ENCODE measurements around the gene CFAP157.

The CFAP157 gene

DNA sequence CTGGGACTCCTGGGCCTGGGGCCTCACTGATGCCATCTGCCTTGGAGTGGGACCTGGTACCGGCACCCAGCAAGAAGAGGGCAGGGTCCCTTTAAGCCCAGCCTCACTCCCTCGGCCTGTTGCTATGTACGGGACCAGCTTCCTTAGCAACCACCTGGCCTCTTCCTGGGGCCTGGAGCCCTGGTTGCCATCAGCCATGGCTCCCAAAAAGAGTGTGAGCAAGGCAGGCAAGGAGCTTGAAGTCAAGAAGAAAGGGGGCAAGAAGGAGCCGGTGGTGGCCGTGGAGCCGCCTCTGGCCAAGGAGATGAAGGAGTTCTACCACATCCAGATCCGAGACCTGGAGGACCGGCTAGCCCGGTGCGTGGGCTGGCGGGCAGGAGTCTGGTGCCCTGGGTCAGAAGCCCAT is at the start of gene CFAP157:
TSS of gene CFAP157 (plus strand) at position 153 of the 406 bp plus-strand sequence. CDS start at position 197, 44 bp downstream.
- no peak for DNase-seq (ENCODE audit: low read depth)

- DNase-seq (ENCODE audit: low read depth), result no peak
These were observed 48.4 kb upstream of the CFAP157 start for GRCh38 chr9:127658428-127658827.

- DNase-seq (ENCODE audit: low read depth), result no peak
These were observed 45.7 kb upstream of the CFAP157 start for GRCh38 chr9:127660886-127661741.

DNA sequence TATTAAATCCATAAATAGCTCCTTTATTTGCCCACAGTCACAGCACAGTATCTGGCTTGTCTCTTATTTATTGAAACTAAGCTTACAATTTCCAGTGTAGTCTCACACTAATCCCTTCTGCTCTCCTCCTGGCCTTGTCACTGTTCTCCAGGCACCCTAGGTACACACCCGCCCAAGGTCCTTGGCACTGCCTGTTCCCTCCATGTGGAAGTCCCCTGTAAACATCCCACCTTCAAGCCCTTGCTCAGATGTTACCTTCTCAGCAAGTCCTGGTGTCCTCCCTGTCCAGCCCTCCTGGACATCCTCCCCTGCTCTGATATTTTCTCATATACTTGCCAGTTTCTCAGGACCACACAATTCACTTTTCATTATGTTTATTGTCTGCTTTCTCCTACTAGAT is 44.2 kb upstream of the CFAP157 start:
- DNase-seq (ENCODE audit: low read depth), result no peak

DNA sequence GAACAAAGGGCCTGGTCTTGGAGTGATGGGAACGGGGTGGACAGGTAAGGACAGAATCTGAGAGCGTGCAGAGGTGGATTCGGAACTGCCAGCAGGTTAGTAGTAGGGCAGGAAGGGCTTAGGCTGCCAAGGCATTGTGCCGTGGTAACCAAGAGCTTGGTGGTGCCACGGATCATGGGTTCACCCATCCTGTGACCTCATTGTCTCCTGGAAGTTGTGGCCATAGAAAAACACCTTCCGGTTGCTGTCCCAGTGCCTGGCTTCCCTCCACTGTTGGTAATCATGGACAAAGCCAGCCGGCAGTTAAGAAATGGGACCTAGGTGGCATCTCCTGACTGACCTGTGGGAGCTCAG is 42.5 kb upstream of the CFAP157 start:
- DNase-seq (ENCODE audit: low read depth), result no peak

DNA sequence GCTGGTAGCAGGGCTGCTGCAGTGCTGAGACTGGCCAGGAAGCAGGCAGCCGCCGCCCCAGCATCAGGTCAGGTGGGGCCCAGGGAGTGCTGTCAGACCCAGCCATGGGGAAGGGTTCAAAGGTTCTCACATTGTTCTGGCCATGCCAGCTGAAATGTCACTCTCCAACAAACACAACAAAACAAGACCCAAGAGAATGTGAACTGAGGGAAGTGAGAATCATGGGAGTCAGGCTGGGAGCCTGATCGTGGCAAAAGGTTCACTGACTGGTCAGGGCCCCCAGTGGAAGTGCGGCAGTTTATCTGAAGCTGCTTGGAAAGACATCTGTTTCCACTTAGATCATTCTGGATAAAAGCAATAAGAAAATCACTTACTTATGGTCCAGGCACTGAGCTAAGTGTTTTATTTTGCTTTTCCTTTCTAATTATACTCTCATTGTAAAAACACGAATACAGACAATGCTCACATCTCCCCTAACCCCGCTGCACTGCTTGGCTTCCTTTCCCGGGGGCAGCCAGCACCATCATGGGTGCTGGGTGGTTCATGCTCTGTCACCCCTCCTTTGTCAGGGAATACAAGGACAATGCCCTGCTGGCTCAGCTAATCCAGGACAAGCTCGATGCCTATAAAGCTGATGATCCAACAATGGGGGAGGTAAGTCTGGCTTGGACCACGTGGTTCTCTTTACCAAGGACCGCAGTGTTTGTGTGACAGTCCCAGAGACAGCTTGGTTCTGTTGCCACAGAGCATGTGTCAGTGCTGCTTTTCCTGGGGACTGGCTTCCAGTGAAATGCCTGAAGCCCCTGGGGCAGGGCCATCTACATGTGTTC is 41.9 kb upstream of the CFAP157 start:
- no peak for DNase-seq (ENCODE audit: low read depth)

DNA sequence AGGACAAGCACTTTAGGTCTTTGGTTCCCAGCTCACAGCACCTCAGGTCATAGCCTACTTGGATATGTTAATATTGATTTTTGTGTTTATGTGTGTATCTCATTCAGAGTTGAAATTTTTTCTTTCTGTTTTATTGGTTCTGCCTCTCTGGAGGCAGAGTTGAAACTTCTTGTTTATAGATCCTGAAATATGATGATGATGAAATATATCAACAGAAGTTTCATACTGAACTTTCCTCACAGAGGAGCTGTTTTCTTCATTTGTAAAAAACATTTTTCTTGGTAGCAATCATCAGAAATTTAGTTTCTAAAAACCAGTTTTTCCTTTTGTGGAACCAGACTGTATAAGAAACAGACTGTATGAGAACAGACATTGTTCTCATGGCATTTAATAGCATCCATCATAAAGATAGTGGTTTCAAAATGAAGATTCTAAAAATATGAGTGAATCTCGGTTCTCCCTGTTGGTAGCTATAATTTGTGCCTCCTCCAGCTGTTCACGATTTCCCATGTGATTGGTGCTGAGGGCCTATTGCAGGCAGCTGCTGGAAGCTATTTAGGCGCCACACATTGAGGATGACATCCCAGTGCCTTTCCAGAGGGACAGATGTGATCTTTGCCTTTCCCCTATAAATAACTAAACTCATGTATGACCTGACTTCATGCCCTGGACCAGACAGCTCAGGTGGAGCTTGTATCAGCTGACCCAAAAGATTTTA is 39.5 kb upstream of the CFAP157 start:
- no peak for DNase-seq (ENCODE audit: low read depth)

GRCh38 chr9:127667906-127668305 is 38.9 kb upstream of the CFAP157 start:
- no peak for DNase-seq (ENCODE audit: low read depth)

DNA sequence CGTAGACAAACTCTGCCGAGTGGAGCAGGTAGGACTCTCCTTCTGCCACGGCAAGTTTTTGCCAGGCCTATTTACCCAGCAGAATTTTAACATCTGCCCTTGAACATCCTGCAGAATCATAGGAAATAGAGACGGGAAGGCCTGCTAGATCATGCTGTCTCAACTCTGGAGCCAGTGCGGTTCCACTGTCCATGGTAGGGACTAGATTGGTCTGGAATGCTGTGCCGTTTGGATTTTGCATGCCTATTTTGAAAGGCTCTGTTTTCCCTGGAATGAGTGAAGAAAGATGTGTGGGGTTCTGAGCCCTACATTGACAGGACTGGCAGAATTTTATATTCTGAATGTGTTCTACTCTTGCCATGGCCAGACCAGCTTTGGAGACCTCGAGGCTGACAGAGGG is 33.6 kb upstream of the CFAP157 start:
- DNase-seq (ENCODE audit: low read depth), result no peak

- DNase-seq (ENCODE audit: low read depth), result no peak
These were observed 30.1 kb upstream of the CFAP157 start for GRCh38 chr9:127676638-127677037.

DNA sequence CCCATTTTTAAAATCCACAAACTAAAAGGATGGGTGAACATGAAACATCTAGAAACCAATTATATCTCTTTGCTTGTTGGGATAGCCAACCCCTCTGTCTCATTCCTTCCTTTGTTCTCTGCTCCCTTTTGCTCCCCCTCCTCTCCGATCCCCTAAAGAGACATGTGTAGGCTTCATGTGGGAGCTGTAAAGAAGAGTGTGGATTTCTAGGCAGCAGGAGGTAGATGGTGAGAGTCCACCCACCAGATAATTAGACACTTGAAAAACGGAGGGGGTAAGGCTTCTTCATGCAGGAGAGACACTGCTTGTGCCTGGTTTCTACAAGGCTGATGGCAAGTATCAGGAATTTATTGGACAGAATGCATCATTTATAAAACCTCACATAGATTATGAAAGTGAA is 27.3 kb upstream of the CFAP157 start:
- no peak for DNase-seq (ENCODE audit: low read depth)

DNA sequence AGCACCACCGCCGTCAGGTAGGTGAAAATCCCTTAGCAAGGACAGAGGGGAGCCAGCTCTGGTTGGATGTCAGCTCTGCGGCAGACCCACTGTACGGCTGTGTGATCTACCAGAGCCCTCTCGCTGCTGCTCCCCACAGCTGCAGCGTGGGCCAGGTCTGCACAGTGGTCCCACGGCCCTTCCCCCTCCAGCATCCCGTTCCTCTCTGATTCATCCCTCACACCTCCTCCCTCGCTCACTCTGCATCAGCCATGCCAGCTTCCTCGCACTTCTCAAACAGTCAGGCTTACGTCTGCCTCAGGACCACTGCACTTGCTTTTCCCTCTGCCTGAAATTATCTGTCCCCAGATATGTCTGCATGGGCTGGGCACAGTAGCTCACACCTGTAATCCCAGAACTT is 26.6 kb upstream of the CFAP157 start:
- no peak for DNase-seq (ENCODE audit: low read depth)

DNA sequence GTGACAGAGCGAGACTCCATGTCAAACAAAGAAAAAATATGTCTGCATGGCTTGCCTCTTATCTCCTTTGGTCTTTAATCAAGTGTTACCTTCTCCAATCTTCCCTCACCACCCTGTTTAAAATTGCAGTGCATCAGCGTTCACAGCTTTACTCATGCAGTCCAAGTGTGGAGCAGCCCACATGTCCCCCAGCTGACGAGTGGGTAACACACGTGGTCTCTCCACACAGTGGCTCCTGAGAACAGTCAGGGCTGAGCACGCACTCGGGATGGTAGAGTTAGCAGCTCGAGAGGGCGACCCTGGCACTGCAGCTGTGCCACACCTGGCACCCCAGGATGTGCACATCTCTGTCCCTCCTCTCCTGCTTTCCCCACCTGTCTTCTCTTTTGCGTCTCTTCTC is 25.9 kb upstream of the CFAP157 start:
- DNase-seq (ENCODE audit: low read depth), result no peak

GRCh38 chr9:127682351-127683136 is 24.2 kb upstream of the CFAP157 start:
- no peak for DNase-seq (ENCODE audit: low read depth)

DNA sequence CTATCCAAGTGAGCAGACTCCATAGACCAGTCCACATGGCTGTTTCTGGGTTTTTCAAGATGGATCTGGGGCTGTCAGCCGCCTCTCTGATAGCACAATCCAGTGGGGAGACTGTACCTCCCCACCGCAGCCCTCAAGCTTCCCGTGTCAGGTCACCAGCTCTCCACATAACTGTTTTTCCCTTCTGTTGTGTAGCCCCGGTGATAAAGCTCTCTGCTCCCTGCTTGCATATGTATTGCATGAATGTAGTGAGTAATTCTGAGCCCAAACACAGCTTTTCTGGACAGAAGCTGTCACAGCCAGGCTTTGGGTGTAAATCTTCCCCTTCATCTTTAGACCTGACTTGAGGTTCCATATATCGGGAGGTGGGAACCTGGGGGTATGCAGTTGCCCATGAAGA is 23.1 kb upstream of the CFAP157 start:
- no peak for DNase-seq (ENCODE audit: low read depth)

GRCh38 chr9:127684576-127684975 is 22.2 kb upstream of the CFAP157 start:
- DNase-seq (ENCODE audit: low read depth), result no peak

GRCh38 chr9:127686461-127687393 is 20.1 kb upstream of the CFAP157 start:
- no peak for DNase-seq (ENCODE audit: low read depth)

DNA sequence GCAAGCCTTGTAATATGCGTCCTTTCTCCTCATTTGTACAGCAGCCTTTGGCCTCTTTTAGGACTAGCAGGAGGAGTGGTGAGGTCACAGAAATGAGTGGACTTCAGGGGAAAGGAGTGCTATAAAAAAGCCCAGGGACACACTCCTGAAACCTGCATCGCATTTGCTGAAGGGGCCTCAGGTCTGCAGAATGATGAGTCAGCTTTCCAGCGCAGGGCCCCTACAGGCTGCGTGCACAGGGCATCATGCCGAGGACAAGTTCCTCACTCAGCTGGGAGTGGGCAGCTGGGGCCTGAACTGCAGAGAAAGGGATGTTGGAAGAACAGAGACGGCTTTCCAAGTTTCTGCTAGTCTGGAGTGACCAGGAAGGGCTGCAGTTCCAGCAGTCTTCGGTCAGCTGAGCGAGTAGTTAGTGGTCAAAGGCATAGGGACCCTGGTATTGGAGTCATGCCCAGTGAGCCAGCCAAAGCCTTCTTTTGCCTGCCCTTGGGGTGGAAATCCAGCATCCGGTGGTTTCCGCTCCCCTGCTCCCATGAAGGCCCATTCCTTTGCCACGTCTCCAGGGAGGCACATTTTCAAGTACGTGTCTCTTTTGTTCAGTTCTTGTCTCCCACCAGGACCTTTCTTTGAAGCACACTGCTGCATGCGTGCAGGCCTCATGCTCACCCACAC is 17.3 kb upstream of the CFAP157 start:
- DNase-seq (ENCODE audit: low read depth), result no peak

DNA sequence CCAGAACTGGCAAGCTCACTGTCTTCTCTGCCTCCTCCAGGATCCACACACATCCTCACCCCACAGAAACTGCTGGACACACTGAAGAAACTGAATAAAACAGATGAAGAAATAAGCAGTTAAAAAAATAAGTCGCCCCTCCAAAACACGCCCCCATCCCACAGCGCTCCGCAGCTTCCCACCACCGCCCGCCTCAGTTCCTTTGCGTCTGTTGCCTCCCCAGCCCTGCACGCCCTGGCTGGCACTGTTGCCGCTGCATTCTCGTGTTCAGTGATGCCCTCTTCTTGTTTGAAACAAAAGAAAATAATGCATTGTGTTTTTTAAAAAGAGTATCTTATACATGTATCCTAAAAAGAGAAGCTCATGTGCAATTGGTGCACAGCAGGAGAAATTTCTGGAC is 16.1 kb upstream of the CFAP157 start:
- DNase-seq (ENCODE audit: low read depth), result no peak

- DNase-seq (ENCODE audit: low read depth), result no peak
These were observed 14.7 kb upstream of the CFAP157 start for GRCh38 chr9:127692071-127692470.

Data from stimulated activated CD8-positive, alpha-beta memory T cell treated with anti-CD3 and anti-CD28 coated beads, Interleukin-15, amount 100 ng/mL, for 1 hour (primary cell).